Measurements from ENCODE around the gene ST7. TPM values are rescaled to one million over a fixed set of nuclear protein-coding genes. Genes with fewer than 3 reads are reported as not detected.

Gene ST7
- polyA plus RNA-seq, 2 of the 4 experiments (the other 2 are of a cell fraction): 16.2 to 26.0 TPM

DNA sequence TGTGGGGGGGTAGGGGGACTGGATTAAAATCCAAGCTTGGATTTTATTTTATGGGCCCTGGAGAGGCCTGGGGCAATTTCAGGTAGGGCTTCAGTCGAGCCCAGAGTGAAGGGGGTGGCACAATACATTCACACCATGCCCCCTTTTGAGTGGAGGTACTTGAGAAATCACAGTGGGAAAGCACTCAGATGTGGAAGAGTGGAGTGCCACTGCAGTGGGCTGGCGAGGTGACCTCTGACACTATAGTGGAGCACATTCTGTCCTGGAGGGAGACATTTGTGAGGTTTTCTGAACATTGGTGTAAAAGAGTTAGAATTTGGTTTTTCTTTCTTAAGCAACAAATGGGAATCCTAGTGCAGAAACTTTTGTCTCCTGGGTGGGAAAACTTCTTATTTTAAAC is 226.4 kb downstream of the ST7 start:
- FAIRE-seq (no peak), DNase-seq (ENCODE audit: low read depth in 1 of 2, low spot score in 1 of 2) (no peak), ATAC-seq (no peak)
- no peaks in the 10 kb centered on the region for H3K9me3 ChIP-seq
- H3K4me2 ChIP-seq: no peak overlapping the region
- no peak overlapping the region for H3K4me3 ChIP-seq
- TF ChIP-seq NPAS2 (CRISPR knock-in tag; IDR thresholded peaks at IDR 0.05; ENCODE audit: borderline replicate concordance): no peak
- TF ChIP-seq MYC (IDR thresholded peaks at IDR 0.05; ENCODE audit: borderline replicate concordance, low read length): no peak
- TF ChIP-seq GATA3 (IDR thresholded peaks at IDR 0.05; ENCODE audit: borderline replicate concordance): no peak
- no peak for TF ChIP-seq CBX8 (IDR thresholded peaks at IDR 0.05)
- TF ChIP-seq NR3C1 (IDR thresholded peaks at IDR 0.05): no peak
- no peak for TF ChIP-seq RNF2 (IDR thresholded peaks at IDR 0.05; ENCODE audit: borderline replicate concordance, low read depth)
- TF ChIP-seq CHD4 (IDR thresholded peaks at IDR 0.05; ENCODE audit: borderline replicate concordance): no peak
- no peaks in the 10 kb centered on the region for H3K4me1 ChIP-seq
- ChIA-PET CTCF (no interaction called here), POLR2A (no interaction called here)
- 83% methylated on average over 2 of the region's 2 CpGs for WGBS (ENCODE audit: missing lambda C conversion rate)
- no peak overlapping the region for H3K27ac ChIP-seq

- no peak overlapping the region for H3K4me2 ChIP-seq
- no peak overlapping the region for H3K4me3 ChIP-seq
- no peaks in the 10 kb centered on the region for H3K4me1 ChIP-seq
- ATAC-seq: no peak
- ChIA-PET CTCF (interaction anchor here (1.5 kb wide), 1 partner anchor 20 kb away, joined by 3 read pairs; no protein-coding TSS in a partner anchor), POLR2A (no interaction called here)
- H3K27ac ChIP-seq: no peak overlapping the region
- DNase-seq (ENCODE audit: low read depth in 1 of 2, low spot score in 1 of 2): no peak
- TF ChIP-seq HOXA7 (CRISPR knock-in tag; IDR thresholded peaks at IDR 0.05) (no peak), ESRRA (IDR thresholded peaks at IDR 0.05; ENCODE audit: borderline replicate concordance, low read length) (no peak), MAFK (IDR thresholded peaks at IDR 0.05; ENCODE audit: partially characterized antibody) (no peak), JUN (IDR thresholded peaks at IDR 0.05) (no peak), NR3C1 (IDR thresholded peaks at IDR 0.05) (no peak), CTCF (IDR thresholded peaks at IDR 0.05) (no peak), EHF (CRISPR knock-in tag; IDR thresholded peaks at IDR 0.05) (no peak), CHD2 (IDR thresholded peaks at IDR 0.05; ENCODE audit: low read length, partially characterized antibody) (no peak), ZC3H11A (IDR thresholded peaks at IDR 0.05) (no peak), SMC3 (IDR thresholded peaks at IDR 0.05) (no peak), POLR2AphosphoS2 (conservative IDR thresholded peaks at IDR 0.05; ENCODE audit: low read length) (no peak), HOXB13 (CRISPR knock-in tag; IDR thresholded peaks at IDR 0.05; ENCODE audit: low read depth) (no peak), MYC (IDR thresholded peaks at IDR 0.05; ENCODE audit: borderline replicate concordance, low read length) (no peak), JUNB (IDR thresholded peaks at IDR 0.05) (no peak), RCOR1 (IDR thresholded peaks at IDR 0.05; ENCODE audit: low read depth, low read length) (no peak)
- TF ChIP-seq, protein P1, sequence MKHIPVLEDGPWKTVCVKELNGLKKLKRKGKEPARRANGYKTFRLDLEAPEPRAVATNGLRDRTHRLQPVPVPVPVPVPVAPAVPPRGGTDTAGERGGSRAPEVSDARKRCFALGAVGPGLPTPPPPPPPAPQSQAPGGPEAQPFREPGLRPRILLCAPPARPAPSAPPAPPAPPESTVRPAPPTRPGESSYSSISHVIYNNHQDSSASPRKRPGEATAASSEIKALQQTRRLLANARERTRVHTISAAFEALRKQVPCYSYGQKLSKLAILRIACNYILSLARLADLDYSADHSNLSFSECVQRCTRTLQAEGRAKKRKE (CRISPR knock-in tag; IDR thresholded peaks at IDR 0.05; ENCODE audit: low read depth): no peak
- TF ChIP-seq, protein P2, sequence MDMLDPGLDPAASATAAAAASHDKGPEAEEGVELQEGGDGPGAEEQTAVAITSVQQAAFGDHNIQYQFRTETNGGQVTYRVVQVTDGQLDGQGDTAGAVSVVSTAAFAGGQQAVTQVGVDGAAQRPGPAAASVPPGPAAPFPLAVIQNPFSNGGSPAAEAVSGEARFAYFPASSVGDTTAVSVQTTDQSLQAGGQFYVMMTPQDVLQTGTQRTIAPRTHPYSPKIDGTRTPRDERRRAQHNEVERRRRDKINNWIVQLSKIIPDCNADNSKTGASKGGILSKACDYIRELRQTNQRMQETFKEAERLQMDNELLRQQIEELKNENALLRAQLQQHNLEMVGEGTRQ (IDR thresholded peaks at IDR 0.05): no peak
- TF ChIP-seq, protein P3, sequence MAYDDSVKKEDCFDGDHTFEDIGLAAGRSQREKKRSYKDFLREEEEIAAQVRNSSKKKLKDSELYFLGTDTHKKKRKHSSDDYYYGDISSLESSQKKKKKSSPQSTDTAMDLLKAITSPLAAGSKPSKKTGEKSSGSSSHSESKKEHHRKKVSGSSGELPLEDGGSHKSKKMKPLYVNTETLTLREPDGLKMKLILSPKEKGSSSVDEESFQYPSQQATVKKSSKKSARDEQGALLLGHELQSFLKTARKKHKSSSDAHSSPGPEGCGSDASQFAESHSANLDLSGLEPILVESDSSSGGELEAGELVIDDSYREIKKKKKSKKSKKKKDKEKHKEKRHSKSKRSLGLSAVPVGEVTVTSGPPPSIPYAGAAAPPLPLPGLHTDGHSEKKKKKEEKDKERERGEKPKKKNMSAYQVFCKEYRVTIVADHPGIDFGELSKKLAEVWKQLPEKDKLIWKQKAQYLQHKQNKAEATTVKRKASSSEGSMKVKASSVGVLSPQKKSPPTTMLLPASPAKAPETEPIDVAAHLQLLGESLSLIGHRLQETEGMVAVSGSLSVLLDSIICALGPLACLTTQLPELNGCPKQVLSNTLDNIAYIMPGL (CRISPR knock-in tag; IDR thresholded peaks at IDR 0.05; ENCODE audit: borderline replicate concordance): no peak
- 79% methylated on average over 2 of the region's 2 CpGs for whole genome bisulfite sequencing (ENCODE audit: missing lambda C conversion rate)
- H3K9me3 ChIP-seq: no peaks in the 10 kb centered on the region
- peak; percentile 51 for FAIRE-seq
Measured at GRCh38 chr7:117183729-117184128, 230.4 kb downstream of the ST7 start.
